PC-3 (cell line): ENCODE measurements around the gene DISP3.

Experiments used
- CTCF ChIP-seq: fragments of 300-600 bp; sonication (generic); conservative IDR thresholded peaks from 2 replicates; pipeline ENCODE4 v1.5.1; 2017; ENCODE audit warnings: antibody characterized with exemption, low read depth, mild to moderate bottlenecking, low read length
- EZH2 ChIP-seq: fragments of 300-600 bp; sonication (generic); IDR thresholded peaks from one replicate; pipeline ENCODE4 v1.6.1; 2017; ENCODE audit warnings: antibody characterized with exemption, mild to moderate bottlenecking, low read length; ENCODE audit not compliant: unreplicated experiment
- EZH2phosphoT487 ChIP-seq: fragments of 300-600 bp; sonication (generic); IDR thresholded peaks from 2 replicates; pipeline ENCODE4 v1.6.1; 2018; ENCODE audit warnings: mild to moderate bottlenecking, antibody characterized with exemption, low read length, borderline replicate concordance

GRCh38 chr1:11571906-11572616 lies 93.1 kb downstream of the DISP3 start:
- TF ChIP-seq CTCF (peak; percentile 51), EZH2 (no peak), EZH2phosphoT487 (no peak)
